GM18505 (cell line): ENCODE results near the gene KY.

ENCODE experiments used
- ATAC-seq: cut with Tn5 transposase; IDR thresholded peaks from one replicate; pipeline ENCODE4 v1.9.1; 2021; ENCODE audit not compliant: unreplicated experiment
- POLR2A ChIP-seq: IDR thresholded peaks from 4 replicates; pipeline ENCODE4 v1.6.1; 2011; ENCODE audit warnings: borderline replicate concordance; ENCODE audit not compliant: insufficient read depth, insufficient read length; ENCODE audit errors: extremely low read depth

The KY gene

GRCh38 chr3:134628884-134629283, 21.9 kb downstream of the KY start:
- TF ChIP-seq POLR2A, result no peak
- ATAC-seq, result no peak

GRCh38 chr3:134627831-134628230, 23.0 kb downstream of the KY start:
- ATAC-seq, result no peak
- TF ChIP-seq POLR2A, result no peak

GRCh38 chr3:134625885-134626741, 24.7 kb downstream of the KY start:
- TF ChIP-seq POLR2A, result no peak
- ATAC-seq, result no peak

- no peak for TF ChIP-seq POLR2A
- ATAC-seq, result no peak
Observed at GRCh38 chr3:134625462-134625861, 25.4 kb downstream of the KY start.

GRCh38 chr3:134624537-134625287, 26.1 kb downstream of the KY start:
- no peak for TF ChIP-seq POLR2A
- no peak for ATAC-seq

GRCh38 chr3:134623615-134624245, 27.1 kb downstream of the KY start:
- TF ChIP-seq POLR2A, result no peak
- no peak for ATAC-seq

- no peak for TF ChIP-seq POLR2A
- ATAC-seq, result no peak
Observed at GRCh38 chr3:134622806-134623365, 27.9 kb downstream of the KY start.

- ATAC-seq, result no peak
Observed at GRCh38 chr3:134621854-134622253, 29.0 kb downstream of the KY start.

GRCh38 chr3:134620476-134621115, 30.2 kb downstream of the KY start:
- no peak for TF ChIP-seq POLR2A
- no peak for ATAC-seq

More at GRCh38 chr3:134621854-134622253, 29.0 kb downstream of the KY start:
- no peak for TF ChIP-seq POLR2A

- TF ChIP-seq POLR2A, result no peak
Observed at GRCh38 chr3:134619884-134620445, 30.9 kb downstream of the KY start.

GRCh38 chr3:134619301-134619615, 31.6 kb downstream of the KY start:
- ATAC-seq, result no peak
- TF ChIP-seq POLR2A, result no peak

More at GRCh38 chr3:134619884-134620445, 30.9 kb downstream of the KY start:
- ATAC-seq, result no peak

GRCh38 chr3:134618478-134619300, 32.1 kb downstream of the KY start:
- TF ChIP-seq POLR2A, result no peak
- no peak for ATAC-seq
